ENCODE measurements around the gene MAP2K1. TPM values are rescaled to one million over a fixed set of nuclear protein-coding genes. Genes with fewer than 3 reads are reported as not detected.
A peak's percentile ranks its signal among the peaks of the same experiment; 100 is the strongest.
"Not testable (repeated sequence)": the region's sequence is repeated elsewhere in the genome, so short reads cannot be mapped to it uniquely, and the experiment has no call there.

Gene MAP2K1
- total RNA-seq, 1 donor from 2014 or later: 39.7 TPM

GRCh38 chr15:66425837-66426236 lies 39.1 kb downstream of the MAP2K1 start:
- no peak for ATAC-seq

DNA sequence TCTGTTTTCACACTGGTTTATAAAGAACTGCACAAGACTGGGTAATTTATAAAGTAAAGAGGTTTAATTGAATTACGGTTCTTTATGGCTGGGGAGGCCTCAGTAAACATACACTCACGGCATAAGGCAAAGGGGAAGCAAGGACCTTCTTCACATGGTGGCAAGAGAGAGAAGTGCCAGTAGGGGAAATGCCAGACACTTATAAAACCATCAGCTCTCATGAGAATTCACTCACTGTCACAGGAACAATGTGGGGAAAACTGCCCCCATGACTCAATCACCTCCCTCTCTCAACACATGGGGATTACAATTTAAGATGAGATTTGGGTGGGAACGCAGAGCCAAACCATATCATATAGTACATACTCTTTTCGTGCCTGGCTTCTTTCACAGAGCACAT lies 42.4 kb downstream of the MAP2K1 start:
- no peak for ATAC-seq

DNA sequence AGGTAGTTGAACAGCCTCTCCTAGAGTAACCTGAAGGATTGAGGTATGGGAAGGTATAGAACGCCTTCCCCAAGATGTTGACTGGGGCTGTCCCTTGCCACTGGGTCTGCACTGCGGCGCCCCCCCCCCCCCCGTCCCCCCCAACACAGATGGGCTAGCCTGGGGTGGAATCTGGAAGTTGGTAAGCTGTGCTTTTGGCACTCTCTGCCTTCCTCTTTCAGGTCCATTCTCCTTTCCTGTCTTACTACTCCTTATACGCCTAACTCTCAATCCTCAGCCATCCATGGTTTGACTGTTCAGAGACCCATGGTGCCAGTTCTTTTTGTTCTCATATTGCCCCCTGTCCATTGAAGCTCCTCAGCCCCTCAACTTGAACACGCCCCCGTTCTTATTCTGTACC lies 42.8 kb downstream of the MAP2K1 start:
- no peak for ATAC-seq

- ATAC-seq: no peak
These were observed 44.0 kb downstream of the MAP2K1 start for GRCh38 chr15:66430627-66431255.

DNA sequence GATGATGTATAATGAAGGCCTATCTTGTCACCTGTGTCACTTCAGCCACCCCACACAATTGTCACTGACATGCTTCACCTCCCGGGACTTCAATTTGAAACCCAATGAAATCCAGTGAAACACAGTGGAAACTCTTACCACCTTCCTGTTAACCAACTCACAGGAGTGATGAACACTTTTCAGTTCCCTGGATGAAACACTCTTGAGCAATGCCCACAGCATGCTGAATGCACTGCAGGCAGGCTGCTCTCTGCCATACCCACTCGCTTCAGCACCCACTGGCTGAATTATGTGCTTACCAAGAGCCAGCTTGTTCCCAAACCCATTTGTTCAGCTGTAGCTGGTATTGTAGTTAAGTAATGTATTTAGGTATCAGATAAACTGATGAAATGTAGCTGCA lies 47.0 kb downstream of the MAP2K1 start:
- ATAC-seq: peak; percentile 41

GRCh38 chr15:66440501-66440900 lies 53.8 kb downstream of the MAP2K1 start:
- no peak for ATAC-seq

DNA sequence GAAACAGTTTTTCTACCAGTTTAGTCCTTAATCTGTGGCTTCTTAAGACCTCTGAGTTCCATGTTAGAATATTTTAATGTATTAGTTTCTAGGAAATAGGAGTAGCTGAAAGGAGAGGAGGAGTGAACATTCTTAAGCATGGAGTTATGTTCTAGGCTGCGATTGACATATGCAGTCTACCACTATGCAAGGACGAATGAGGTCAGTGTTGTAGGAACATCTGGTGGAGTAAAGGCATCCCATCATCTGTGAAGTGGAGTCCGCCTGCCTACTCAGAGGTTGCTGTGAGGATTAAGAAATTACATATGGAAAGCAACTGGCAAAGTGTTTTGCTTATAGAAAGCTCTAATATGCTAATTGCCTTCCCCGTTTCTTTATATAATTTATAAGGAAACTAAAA lies 65.7 kb downstream of the MAP2K1 start:
- no peak for ATAC-seq

- no peak for ATAC-seq
These were observed 66.4 kb downstream of the MAP2K1 start for GRCh38 chr15:66452971-66453580.

DNA sequence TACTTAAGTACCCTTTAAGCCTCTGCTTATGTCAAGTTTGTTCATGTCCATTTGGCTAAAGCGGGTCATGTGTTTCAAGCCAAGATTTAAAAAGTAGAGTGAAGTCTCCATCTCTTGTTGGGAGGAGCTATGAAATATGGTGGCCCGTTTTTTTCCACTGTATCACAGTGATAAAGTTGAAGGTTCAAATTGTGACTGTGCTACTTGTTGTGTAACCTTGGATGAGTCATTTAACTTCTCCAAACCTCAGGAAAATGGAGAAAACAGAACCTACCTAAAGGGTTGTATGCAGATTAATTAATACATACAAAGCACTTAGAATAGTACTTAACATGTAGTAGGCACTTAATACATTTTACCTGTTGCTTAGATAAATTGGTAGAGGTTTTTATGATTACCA lies 67.4 kb downstream of the MAP2K1 start:
- ATAC-seq: peak; percentile 29

- no peak for ATAC-seq
These were observed 69.5 kb downstream of the MAP2K1 start for GRCh38 chr15:66456211-66456610.

- ATAC-seq: peak; percentile 73
These were observed 73.3 kb downstream of the MAP2K1 start for GRCh38 chr15:66459818-66460615.

- ATAC-seq: not testable (repeated sequence)
These were observed 74.6 kb downstream of the MAP2K1 start for GRCh38 chr15:66461294-66461693.

DNA sequence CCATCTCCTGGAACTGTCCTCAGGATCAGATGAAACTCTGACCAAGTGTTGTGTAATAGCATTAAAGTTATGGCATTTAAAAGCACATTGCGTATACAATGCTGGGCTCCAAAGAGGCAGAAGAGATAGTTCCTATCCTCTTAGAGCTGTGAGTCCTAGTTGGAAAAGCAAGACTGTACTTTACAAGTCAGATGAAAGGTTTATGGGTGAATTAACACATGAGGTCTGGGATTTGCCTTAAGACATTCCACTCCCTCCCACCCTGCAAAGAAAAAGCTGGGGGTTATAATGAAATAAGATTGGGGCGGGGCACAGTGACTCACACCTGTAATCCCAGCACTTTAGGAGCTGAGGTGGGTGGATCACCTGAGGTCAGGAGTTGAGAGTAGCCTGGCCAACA lies 75.2 kb downstream of the MAP2K1 start:
- ATAC-seq: peak; percentile 75

DNA sequence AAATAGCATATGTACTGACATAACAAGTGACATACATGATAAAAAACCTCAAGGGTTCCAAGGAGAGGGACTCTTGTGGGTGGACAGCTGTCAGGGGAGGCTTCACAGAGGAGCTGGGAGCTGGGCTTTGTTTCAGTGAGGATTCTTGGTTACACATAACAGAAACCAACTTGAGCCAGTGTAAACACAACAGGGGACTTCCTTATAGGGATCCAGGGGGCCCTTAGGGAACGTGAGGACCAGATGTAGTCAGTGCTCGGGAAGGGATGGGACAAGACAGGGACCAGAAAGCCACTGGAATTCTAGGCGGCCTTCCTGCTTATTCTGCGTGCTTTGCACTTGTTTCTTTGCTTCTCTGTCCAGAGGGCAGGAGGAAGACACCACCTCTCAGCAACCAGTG lies 75.9 kb downstream of the MAP2K1 start:
- no peak for ATAC-seq

DNA sequence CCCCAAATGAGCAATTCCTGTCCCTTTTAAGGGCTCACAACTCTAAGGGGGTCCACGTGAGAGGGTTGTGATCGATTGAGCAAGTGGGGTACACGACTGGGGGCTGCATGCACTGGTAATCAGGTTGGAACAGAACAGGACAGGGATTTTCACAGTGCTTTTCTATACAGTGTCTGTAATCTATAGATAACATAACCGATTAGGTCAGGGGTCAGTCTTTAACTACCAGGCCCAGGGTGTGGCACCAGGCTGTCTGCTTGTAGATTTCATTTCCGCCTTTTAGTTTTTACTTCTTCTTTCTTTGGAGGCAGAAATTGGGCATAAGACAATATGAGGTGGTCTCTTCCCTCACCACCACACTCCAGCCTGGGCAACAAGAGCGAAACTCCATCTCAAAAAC lies 78.6 kb downstream of the MAP2K1 start:
- ATAC-seq: not testable (repeated sequence)

- peak; percentile 36 for ATAC-seq
These were observed 80.7 kb downstream of the MAP2K1 start for GRCh38 chr15:66467162-66468040.

DNA sequence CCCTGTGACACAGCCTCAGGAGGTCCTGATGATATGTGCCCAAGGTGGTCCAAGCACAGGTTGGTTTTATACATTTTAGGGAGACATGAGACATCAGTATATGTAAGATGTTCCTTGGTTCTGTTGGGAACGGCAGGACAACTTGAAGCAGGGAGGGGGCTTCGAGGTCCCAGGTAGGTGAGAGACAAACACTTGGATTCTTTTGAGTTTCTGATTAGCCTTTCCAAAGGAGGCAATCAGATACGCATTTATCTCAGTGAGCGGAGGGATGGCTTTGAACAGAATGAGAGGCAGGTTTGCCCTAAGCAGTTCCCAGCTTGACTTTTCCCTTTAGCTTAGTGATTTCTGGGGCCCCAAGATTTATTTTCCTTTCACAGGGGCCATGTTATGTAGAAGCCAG lies 84.1 kb downstream of the MAP2K1 start:
- not testable (repeated sequence) for ATAC-seq

DNA sequence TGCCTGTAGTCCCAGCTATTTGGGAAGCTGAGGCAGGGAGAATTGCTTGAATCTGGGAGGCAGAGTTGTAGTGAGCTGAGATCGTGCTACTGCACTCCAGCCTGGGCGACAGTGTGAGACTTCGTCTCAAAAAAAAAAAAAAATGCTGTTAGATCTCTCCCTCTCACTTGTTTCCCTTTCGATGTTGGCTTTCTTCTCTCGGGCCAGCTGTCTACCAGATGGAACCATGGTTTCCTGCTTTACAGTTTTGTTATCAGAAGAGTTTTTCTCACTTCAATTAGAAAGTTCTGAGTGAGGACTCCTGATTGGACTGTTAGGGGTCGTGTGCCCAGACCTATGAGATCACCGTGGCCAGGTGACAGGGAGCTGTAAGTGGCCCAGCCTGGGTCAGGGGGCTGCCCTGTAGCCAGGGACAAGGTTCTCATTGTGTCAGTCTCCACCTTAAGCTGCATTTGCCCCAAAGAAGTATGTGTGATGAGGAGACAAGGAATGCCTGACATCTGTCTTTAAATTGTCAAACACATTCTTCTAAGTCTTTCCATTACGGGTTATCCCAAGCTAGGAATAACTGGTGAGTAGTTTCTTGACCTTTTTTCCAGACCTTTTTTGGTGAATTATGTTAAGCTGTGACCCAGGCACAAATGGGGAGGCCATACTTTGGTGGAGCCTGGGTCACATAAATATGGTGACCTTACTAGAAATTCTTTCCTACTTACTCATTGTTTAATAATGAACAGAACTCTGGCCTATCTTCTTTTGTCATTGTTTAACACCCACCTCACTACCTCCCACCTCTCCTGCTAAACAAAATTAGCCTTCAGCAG lies 85.7 kb downstream of the MAP2K1 start:
- no peak for ATAC-seq

GRCh38 chr15:66474135-66474534 lies 87.4 kb downstream of the MAP2K1 start:
- no peak for ATAC-seq

- ATAC-seq: no peak
These were observed 88.3 kb downstream of the MAP2K1 start for GRCh38 chr15:66474963-66475362.

GRCh38 chr15:66476535-66476934 lies 89.8 kb downstream of the MAP2K1 start:
- no peak for ATAC-seq

GRCh38 chr15:66477011-66477410 lies 90.3 kb downstream of the MAP2K1 start:
- ATAC-seq: no peak

Data from esophagus mucosa (tissue), 1 donor.